GM23338 (cell line): ENCODE measurements around the gene MESP2. TPM values are rescaled to one million over a fixed set of nuclear protein-coding genes. Genes with fewer than 3 reads are reported as not detected.

Experiments
- ATAC-seq: fragments of 200-7000 bp; cut with Tn5 transposase; 3 replicates; pipeline ENCODE4 v1.9.1; 2020
- DNase-seq: peaks from one replicate; pipeline ENCODE4 v3.0.0-alpha.2; 2015; ENCODE audit warnings: low spot score
- H2AFZ ChIP-seq: fragments of 200-600 bp; sonication (generic); 2 replicates; pipeline ENCODE4 v1.8.0; 2016; ENCODE audit warnings: antibody characterized with exemption, mild to moderate bottlenecking, moderate library complexity
- H3F3A ChIP-seq: fragments of 200-600 bp; sonication (generic); replicated peaks from 2 replicates; pipeline ENCODE4 v1.8.0; 2017; ENCODE audit warnings: antibody characterized with exemption, mixed run types, low read depth
- H3K27ac ChIP-seq: fragments of 200-600 bp; sonication (generic); 2 replicates; pipeline ENCODE4 v1.6.1; 2016; ENCODE audit warnings: low read depth
- H3K27me3 ChIP-seq: fragments of 200-600 bp; sonication (generic); 2 replicates; pipeline ENCODE4 v1.8.0; 2016; ENCODE audit warnings: mild to moderate bottlenecking, mixed run types, moderate library complexity; ENCODE audit not compliant: insufficient read depth
- H3K36me3 ChIP-seq: fragments of 200-600 bp; sonication (generic); 2 replicates; pipeline ENCODE4 v1.8.0; 2016; ENCODE audit warnings: mild to moderate bottlenecking; ENCODE audit not compliant: insufficient read depth
- H3K4me1 ChIP-seq: fragments of 200-600 bp; sonication (generic); 2 replicates; pipeline ENCODE4 v1.8.0; 2016; ENCODE audit warnings: mild to moderate bottlenecking, moderate library complexity; ENCODE audit not compliant: insufficient read depth
- H3K4me2 ChIP-seq: fragments of 200-600 bp; sonication (generic); 2 replicates; pipeline ENCODE4 v1.7.1; 2017; ENCODE audit warnings: mixed run types
- H3K4me3 ChIP-seq: fragments of 200-600 bp; sonication (generic); 2 replicates; pipeline ENCODE4 v1.6.1; 2016; ENCODE audit warnings: mixed run types
- H3K79me2 ChIP-seq: fragments of 200-600 bp; sonication (generic); replicated peaks from 2 replicates; pipeline ENCODE4 v1.8.0; 2017; ENCODE audit warnings: mild to moderate bottlenecking; ENCODE audit not compliant: insufficient read depth
- H3K9me2 ChIP-seq: fragments of 200-600 bp; sonication (generic); 2 replicates; pipeline ENCODE4 v1.8.0; 2017; ENCODE audit not compliant: insufficient read depth
- H4K20me1 ChIP-seq: fragments of 200-600 bp; sonication (generic); replicated peaks from 2 replicates; pipeline ENCODE4 v1.8.0; 2017; ENCODE audit warnings: mild to moderate bottlenecking; ENCODE audit not compliant: insufficient read depth
- H3K27ac Mint-ChIP-seq: 2 replicates; pipeline ENCODE4 v1.8.0; 2020; ENCODE audit warnings: inconsistent platforms, mild to moderate bottlenecking, moderate library complexity, mixed read lengths
- H3K27me3 Mint-ChIP-seq: 3 replicates; pipeline ENCODE4 v1.8.0; 2022; ENCODE audit warnings: low read depth, mild to moderate bottlenecking, moderate library complexity, mixed read lengths, inconsistent platforms; ENCODE audit not compliant: insufficient read depth, poor library complexity
- H3K36me3 Mint-ChIP-seq: 3 replicates; pipeline ENCODE4 v1.8.0; 2021; ENCODE audit warnings: low read depth, mild to moderate bottlenecking, inconsistent platforms, moderate library complexity, mixed read lengths
- H3K4me1 Mint-ChIP-seq: 3 replicates; pipeline ENCODE4 v1.8.0; 2020; ENCODE audit warnings: mild to moderate bottlenecking, inconsistent platforms, mixed read lengths
- H3K4me3 Mint-ChIP-seq: 3 replicates; pipeline ENCODE4 v1.8.0; 2021; ENCODE audit warnings: moderate library complexity, mild to moderate bottlenecking, inconsistent platforms, mixed read lengths
- H3K9me3 Mint-ChIP-seq: 3 replicates; pipeline ENCODE4 v1.8.0; 2020; ENCODE audit warnings: moderate library complexity, mild to moderate bottlenecking, inconsistent platforms, mixed read lengths
- CREB1 ChIP-seq: fragments of 250-450 bp; sonication (Bioruptor Pico); IDR thresholded peaks from 2 replicates; pipeline ENCODE4 v1.5.0; 2020; ENCODE audit warnings: low read depth, mild to moderate bottlenecking, moderate library complexity
- EZH2 ChIP-seq: fragments of 200-600 bp; sonication (generic); IDR thresholded peaks from one replicate; pipeline ENCODE4 v1.8.0; 2017; ENCODE audit warnings: antibody characterized with exemption, mild to moderate bottlenecking, low read depth; ENCODE audit not compliant: unreplicated experiment
- EZH2phosphoT487 ChIP-seq: fragments of 200-600 bp; sonication (generic); IDR thresholded peaks from one replicate; pipeline ENCODE4 v1.8.1; 2018; ENCODE audit warnings: antibody characterized with exemption; ENCODE audit not compliant: unreplicated experiment
- JUNB ChIP-seq: IDR thresholded peaks from one replicate; pipeline ENCODE4 v1.6.1; 2016; ENCODE audit warnings: antibody characterized with exemption; ENCODE audit not compliant: unreplicated experiment
- NANOG ChIP-seq: IDR thresholded peaks from 2 replicates; pipeline ENCODE4 v1.6.1; 2016; ENCODE audit warnings: antibody characterized with exemption, borderline replicate concordance
- POLR2AphosphoS5 ChIP-seq: IDR thresholded peaks from 2 replicates; pipeline ENCODE4 v1.6.1; 2016; ENCODE audit warnings: antibody characterized with exemption, low read depth
- STAT1 ChIP-seq: IDR thresholded peaks from one replicate; pipeline ENCODE4 v1.6.1; 2016; ENCODE audit warnings: antibody characterized with exemption; ENCODE audit not compliant: unreplicated experiment
- ZNF114 ChIP-seq: fragments of 250-450 bp; sonication (Bioruptor Pico); IDR thresholded peaks from 2 replicates; pipeline ENCODE4 v1.5.0; 2020; ENCODE audit warnings: mild to moderate bottlenecking, moderate library complexity
- ZNF331 ChIP-seq: fragments of 250-450 bp; sonication (Bioruptor Pico); IDR thresholded peaks from 2 replicates; pipeline ENCODE4 v1.5.0; 2020; ENCODE audit warnings: low read depth, mild to moderate bottlenecking, moderate library complexity
- polyA plus RNA-seq: library from polyadenylated mRNA; unstranded; fragments of >200 nt; fragmentation: Nextera tagmentation; extraction: Ambion mirVana; gene quantifications from 2 replicates; pipeline ENCODE4 v1.2.1, GENCODE V29; 2016
- total RNA-seq: library from RNA; depleted of rRNA; stranded (reverse); fragments of >200 nt; shearing (Covaris generic); gene quantifications from 2 replicates; pipeline ENCODE4 v1.2.3, GENCODE V29; 2014
- TF ChIP-seq, protein P1 (sequence below): IDR thresholded peaks from 2 replicates; pipeline ENCODE4 v1.6.1; 2016; ENCODE audit warnings: antibody characterized with exemption
- TF ChIP-seq, protein P2 (sequence below): IDR thresholded peaks from one replicate; pipeline ENCODE4 v1.6.1; 2018; ENCODE audit warnings: antibody characterized with exemption; ENCODE audit not compliant: unreplicated experiment
- TF ChIP-seq, protein P3 (sequence below), 2 experiments: fragments of 200-600 bp in 1 of 2; sonication (generic) in 1 of 2; conservative IDR thresholded peaks; 2 replicates each; pipeline versions ENCODE4 v1.5.1 to v1.6.1; 2016 to 2017; ENCODE audit warnings: antibody characterized with exemption in 2 of 2, low read depth in 2 of 2, mild to moderate bottlenecking in 2 of 2, moderate library complexity in 1 of 2
- TF ChIP-seq, protein P4 (sequence below): fragments of 250-450 bp; sonication (Bioruptor Pico); IDR thresholded peaks from 2 replicates; pipeline ENCODE4 v1.5.0; 2020; ENCODE audit warnings: mild to moderate bottlenecking, moderate library complexity

Gene MESP2
- total and polyA plus RNA-seq, 2 experiments from 2014 or later: 0.24 to 1.3 TPM

DNA sequence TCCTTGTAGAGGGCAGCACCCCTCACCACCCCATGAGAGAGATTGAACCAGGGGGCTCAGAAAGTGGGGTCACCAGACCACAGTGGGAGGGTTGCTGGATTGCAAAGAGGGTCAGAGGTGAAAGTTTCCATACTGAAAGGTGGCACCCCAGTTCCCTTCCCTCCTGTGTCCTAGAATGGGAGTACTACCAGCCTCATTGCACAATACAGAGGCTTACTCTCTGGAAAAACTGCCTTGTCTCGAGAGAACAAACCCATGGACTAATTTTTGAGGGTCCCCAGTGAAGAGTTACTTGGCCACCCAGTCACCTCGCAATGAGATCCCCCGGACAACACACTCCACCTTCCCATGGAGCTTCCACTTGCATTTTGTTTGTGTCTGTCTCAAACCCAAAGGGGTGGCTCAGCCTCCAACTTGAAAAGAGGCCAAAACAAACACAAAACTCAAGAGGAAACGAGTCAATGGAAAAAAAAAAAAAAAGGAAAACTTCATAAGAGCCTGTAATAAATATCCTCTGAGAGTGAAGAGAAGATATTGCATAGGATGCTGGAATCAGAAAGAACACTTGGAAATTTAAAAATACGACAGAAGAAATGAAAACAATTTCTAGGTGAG lies 18.6 kb downstream of the MESP2 start:
- H3K27me3 Mint-ChIP-seq: peaks cover 9% of the 10 kb centered on the region
- no peaks in the 10 kb centered on the region for H3F3A ChIP-seq
- no peaks in the 10 kb centered on the region for H3K9me3 Mint-ChIP-seq
- H3K36me3 Mint-ChIP-seq: no peaks in the 10 kb centered on the region
- TF ChIP-seq EZH2: no peak
- no peak for TF ChIP-seq ZNF114
- no peak for TF ChIP-seq CREB1 (CRISPR knock-in tag)
- no peak for TF ChIP-seq EZH2phosphoT487
- TF ChIP-seq, protein P1, sequence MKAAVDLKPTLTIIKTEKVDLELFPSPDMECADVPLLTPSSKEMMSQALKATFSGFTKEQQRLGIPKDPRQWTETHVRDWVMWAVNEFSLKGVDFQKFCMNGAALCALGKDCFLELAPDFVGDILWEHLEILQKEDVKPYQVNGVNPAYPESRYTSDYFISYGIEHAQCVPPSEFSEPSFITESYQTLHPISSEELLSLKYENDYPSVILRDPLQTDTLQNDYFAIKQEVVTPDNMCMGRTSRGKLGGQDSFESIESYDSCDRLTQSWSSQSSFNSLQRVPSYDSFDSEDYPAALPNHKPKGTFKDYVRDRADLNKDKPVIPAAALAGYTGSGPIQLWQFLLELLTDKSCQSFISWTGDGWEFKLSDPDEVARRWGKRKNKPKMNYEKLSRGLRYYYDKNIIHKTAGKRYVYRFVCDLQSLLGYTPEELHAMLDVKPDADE: no peak
- TF ChIP-seq ZNF331 (CRISPR knock-in tag): no peak
- TF ChIP-seq STAT1: no peak
- no peak for TF ChIP-seq POLR2AphosphoS5
- TF ChIP-seq, protein P2, sequence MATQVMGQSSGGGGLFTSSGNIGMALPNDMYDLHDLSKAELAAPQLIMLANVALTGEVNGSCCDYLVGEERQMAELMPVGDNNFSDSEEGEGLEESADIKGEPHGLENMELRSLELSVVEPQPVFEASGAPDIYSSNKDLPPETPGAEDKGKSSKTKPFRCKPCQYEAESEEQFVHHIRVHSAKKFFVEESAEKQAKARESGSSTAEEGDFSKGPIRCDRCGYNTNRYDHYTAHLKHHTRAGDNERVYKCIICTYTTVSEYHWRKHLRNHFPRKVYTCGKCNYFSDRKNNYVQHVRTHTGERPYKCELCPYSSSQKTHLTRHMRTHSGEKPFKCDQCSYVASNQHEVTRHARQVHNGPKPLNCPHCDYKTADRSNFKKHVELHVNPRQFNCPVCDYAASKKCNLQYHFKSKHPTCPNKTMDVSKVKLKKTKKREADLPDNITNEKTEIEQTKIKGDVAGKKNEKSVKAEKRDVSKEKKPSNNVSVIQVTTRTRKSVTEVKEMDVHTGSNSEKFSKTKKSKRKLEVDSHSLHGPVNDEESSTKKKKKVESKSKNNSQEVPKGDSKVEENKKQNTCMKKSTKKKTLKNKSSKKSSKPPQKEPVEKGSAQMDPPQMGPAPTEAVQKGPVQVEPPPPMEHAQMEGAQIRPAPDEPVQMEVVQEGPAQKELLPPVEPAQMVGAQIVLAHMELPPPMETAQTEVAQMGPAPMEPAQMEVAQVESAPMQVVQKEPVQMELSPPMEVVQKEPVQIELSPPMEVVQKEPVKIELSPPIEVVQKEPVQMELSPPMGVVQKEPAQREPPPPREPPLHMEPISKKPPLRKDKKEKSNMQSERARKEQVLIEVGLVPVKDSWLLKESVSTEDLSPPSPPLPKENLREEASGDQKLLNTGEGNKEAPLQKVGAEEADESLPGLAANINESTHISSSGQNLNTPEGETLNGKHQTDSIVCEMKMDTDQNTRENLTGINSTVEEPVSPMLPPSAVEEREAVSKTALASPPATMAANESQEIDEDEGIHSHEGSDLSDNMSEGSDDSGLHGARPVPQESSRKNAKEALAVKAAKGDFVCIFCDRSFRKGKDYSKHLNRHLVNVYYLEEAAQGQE: no peak
- TF ChIP-seq, protein P3, sequence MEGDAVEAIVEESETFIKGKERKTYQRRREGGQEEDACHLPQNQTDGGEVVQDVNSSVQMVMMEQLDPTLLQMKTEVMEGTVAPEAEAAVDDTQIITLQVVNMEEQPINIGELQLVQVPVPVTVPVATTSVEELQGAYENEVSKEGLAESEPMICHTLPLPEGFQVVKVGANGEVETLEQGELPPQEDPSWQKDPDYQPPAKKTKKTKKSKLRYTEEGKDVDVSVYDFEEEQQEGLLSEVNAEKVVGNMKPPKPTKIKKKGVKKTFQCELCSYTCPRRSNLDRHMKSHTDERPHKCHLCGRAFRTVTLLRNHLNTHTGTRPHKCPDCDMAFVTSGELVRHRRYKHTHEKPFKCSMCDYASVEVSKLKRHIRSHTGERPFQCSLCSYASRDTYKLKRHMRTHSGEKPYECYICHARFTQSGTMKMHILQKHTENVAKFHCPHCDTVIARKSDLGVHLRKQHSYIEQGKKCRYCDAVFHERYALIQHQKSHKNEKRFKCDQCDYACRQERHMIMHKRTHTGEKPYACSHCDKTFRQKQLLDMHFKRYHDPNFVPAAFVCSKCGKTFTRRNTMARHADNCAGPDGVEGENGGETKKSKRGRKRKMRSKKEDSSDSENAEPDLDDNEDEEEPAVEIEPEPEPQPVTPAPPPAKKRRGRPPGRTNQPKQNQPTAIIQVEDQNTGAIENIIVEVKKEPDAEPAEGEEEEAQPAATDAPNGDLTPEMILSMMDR (conservative IDR thresholded peaks at IDR 0.05; ENCODE audit: low read depth in 2 of 2): no peak
- TF ChIP-seq NANOG: no peak
- no peak for TF ChIP-seq JUNB
- TF ChIP-seq, protein P4, sequence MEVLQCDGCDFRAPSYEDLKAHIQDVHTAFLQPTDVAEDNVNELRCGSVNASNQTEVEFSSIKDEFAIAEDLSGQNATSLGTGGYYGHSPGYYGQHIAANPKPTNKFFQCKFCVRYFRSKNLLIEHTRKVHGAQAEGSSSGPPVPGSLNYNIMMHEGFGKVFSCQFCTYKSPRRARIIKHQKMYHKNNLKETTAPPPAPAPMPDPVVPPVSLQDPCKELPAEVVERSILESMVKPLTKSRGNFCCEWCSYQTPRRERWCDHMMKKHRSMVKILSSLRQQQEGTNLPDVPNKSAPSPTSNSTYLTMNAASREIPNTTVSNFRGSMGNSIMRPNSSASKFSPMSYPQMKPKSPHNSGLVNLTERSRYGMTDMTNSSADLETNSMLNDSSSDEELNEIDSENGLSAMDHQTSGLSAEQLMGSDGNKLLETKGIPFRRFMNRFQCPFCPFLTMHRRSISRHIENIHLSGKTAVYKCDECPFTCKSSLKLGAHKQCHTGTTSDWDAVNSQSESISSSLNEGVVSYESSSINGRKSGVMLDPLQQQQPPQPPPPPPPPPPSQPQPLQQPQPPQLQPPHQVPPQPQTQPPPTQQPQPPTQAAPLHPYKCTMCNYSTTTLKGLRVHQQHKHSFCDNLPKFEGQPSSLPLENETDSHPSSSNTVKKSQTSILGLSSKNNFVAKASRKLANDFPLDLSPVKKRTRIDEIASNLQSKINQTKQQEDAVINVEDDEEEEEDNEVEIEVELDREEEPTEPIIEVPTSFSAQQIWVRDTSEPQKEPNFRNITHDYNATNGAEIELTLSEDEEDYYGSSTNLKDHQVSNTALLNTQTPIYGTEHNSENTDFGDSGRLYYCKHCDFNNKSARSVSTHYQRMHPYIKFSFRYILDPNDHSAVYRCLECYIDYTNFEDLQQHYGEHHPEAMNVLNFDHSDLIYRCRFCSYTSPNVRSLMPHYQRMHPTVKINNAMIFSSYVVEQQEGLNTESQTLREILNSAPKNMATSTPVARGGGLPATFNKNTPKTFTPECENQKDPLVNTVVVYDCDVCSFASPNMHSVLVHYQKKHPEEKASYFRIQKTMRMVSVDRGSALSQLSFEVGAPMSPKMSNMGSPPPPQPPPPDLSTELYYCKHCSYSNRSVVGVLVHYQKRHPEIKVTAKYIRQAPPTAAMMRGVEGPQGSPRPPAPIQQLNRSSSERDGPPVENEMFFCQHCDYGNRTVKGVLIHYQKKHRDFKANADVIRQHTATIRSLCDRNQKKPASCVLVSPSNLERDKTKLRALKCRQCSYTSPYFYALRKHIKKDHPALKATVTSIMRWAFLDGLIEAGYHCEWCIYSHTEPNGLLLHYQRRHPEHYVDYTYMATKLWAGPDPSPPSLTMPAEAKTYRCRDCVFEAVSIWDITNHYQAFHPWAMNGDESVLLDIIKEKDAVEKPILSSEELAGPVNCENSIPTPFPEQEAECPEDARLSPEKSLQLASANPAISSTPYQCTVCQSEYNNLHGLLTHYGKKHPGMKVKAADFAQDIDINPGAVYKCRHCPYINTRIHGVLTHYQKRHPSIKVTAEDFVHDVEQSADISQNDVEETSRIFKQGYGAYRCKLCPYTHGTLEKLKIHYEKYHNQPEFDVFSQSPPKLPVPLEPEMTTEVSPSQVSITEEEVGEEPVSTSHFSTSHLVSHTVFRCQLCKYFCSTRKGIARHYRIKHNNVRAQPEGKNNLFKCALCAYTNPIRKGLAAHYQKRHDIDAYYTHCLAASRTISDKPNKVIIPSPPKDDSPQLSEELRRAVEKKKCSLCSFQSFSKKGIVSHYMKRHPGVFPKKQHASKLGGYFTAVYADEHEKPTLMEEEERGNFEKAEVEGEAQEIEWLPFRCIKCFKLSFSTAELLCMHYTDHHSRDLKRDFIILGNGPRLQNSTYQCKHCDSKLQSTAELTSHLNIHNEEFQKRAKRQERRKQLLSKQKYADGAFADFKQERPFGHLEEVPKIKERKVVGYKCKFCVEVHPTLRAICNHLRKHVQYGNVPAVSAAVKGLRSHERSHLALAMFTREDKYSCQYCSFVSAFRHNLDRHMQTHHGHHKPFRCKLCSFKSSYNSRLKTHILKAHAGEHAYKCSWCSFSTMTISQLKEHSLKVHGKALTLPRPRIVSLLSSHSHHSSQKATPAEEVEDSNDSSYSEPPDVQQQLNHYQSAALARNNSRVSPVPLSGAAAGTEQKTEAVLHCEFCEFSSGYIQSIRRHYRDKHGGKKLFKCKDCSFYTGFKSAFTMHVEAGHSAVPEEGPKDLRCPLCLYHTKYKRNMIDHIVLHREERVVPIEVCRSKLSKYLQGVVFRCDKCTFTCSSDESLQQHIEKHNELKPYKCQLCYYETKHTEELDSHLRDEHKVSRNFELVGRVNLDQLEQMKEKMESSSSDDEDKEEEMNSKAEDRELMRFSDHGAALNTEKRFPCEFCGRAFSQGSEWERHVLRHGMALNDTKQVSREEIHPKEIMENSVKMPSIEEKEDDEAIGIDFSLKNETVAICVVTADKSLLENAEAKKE (CRISPR knock-in tag): no peak
- DNase-seq (no peak), ATAC-seq (no peak)
- no peaks in the 10 kb centered on the region for H3K27me3 ChIP-seq
- no peak overlapping the region for H2AFZ ChIP-seq
- H3K36me3 ChIP-seq: no peaks in the 10 kb centered on the region
- no peak overlapping the region for H3K27ac Mint-ChIP-seq
- no peaks in the 10 kb centered on the region for H3K9me2 ChIP-seq
- H4K20me1 ChIP-seq: no peaks in the 10 kb centered on the region
- no peaks in the 10 kb centered on the region for H3K4me1 ChIP-seq
- H3K4me3 Mint-ChIP-seq: no peak overlapping the region
- no peak overlapping the region for H3K4me3 ChIP-seq
- no peak overlapping the region for H3K4me2 ChIP-seq
- no peak overlapping the region for H3K27ac ChIP-seq
- H3K4me1 Mint-ChIP-seq: no peaks in the 10 kb centered on the region
- no peaks in the 10 kb centered on the region for H3K79me2 ChIP-seq
